ENCODE data around the gene CD83.

GRCh38 chr6:14176429-14176828 is 58.9 kb downstream of the CD83 start:
- TF ChIP-seq CTCF (IDR thresholded peaks at IDR 0.05) (no peak), POLR2A (IDR thresholded peaks at IDR 0.05) (no peak)
